ENCODE data around the gene OSBPL6.
A peak's percentile ranks its signal among the peaks of the same experiment; 100 is the strongest.
"Not testable (repeated sequence)": the region's sequence is repeated elsewhere in the genome, so short reads cannot be mapped to it uniquely, and the experiment has no call there.

Gene OSBPL6

GRCh38 chr2:178188466-178188865 is 5.8 kb upstream of the OSBPL6 start:
- DNase-seq, result no peak
- TF ChIP-seq POLR2A (IDR thresholded peaks at IDR 0.05; ENCODE audit: low read length) (no peak), GATA1 (IDR thresholded peaks at IDR 0.05; ENCODE audit: low read depth, low read length) (no peak)

DNA sequence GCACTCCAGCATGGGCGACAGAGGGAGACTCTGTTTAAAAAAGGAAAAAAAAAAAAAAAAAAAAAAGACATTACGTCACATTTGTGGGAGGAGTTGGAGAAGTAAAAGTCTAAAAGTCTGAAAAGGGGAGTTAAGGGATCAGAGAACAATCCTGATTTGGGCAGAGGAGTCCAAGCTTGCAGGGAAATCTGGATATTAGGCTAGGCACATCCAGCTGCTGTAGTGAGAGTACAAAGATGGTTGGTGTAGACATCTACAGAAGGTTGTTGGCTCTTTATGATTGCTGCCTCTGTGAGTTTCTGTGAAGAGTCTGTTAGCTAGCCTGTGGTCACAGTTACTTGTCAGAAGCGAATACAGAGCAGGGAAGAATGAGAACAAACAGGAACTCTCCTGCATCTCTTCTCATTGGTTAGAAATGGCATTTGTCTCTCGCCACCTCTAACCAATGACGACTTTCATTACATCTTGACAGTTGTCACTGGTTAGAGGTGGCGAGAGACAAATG is 3.3 kb upstream of the OSBPL6 start:
- DNase-seq, result peak in 1 of 2 experiments; percentile 23
- TF ChIP-seq POLR2A (IDR thresholded peaks at IDR 0.05; ENCODE audit: low read length) (no peak), GATA1 (IDR thresholded peaks at IDR 0.05; ENCODE audit: low read depth, low read length) (no peak)

DNA sequence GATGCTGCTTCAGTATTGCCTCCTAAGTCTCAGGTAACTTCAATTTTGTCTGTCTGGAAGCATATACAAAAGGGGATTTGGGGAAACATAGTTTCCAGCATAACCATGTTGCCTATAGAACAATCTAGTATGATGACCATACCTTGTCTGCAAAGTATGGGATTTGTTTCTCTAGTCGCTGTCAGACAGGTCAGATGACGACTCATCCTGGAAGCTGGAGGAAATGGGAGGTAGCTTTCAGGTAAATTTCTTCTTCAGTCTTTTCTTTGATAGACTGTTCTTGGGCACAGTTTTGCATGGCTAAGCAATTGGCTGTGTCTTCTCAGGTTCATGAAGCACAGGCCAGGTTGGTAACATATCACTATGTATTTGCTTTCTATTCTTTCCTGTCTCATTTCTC is 2.8 kb upstream of the OSBPL6 start:
- no peak for TF ChIP-seq GATA1 (IDR thresholded peaks at IDR 0.05; ENCODE audit: low read depth, low read length)
- TF ChIP-seq POLR2A (IDR thresholded peaks at IDR 0.05; ENCODE audit: low read length), result no peak

GRCh38 chr2:178193496-178193822 is 853 bp upstream of the OSBPL6 start:
- TF ChIP-seq GATA1 (IDR thresholded peaks at IDR 0.05; ENCODE audit: low read depth, low read length) (no peak), POLR2A (IDR thresholded peaks at IDR 0.05; ENCODE audit: low read length) (no peak)
- DNase-seq, result no peak

More for the DNA sequence above, 2.8 kb upstream of the OSBPL6 start:
- DNase-seq, result no peak

DNA sequence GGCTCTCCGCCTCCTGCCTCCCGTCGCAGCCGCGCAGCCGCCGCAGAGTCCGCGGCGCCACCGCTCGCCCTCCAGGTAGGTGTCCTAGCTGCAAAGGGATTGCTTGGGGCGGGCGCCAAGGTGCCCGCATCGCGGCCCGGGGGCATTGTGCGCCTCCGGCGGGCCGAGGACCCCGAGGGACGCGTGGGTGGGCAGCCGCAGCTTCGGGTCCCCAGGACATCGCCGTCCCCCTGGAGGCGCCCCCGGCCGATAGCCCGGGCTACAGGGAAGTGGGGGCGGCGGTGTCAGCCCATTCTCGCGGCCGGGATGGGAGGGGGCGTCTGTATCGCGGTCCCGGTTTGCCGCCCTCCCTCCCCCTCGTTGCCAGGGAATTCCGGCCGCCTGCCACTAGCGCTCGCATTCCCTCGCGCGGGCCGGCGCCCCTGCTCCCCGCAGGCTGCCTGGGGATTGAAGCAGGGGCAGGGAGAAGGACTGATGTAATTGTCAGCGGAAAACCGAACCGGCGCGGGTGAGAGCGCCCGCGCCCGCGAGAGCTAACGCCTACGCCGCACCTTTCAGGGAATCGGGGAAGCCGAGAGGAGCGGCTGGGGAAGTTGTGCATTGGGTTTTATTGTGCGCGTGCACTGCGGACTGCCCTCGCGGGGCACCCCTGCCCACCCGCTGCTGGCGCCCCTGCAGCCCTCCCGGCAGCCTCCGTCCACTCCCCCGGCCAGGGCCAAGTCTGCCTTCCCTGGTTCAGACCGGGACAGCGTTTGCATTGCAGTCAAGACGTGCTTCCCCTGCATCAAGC is 483 bp downstream of the OSBPL6 start:
- TF ChIP-seq POLR2A (IDR thresholded peaks at IDR 0.05; ENCODE audit: low read length) (peak; percentile 7), GATA1 (IDR thresholded peaks at IDR 0.05; ENCODE audit: low read depth, low read length) (no peak)
- peak; percentile 44 to 63 for DNase-seq

DNA sequence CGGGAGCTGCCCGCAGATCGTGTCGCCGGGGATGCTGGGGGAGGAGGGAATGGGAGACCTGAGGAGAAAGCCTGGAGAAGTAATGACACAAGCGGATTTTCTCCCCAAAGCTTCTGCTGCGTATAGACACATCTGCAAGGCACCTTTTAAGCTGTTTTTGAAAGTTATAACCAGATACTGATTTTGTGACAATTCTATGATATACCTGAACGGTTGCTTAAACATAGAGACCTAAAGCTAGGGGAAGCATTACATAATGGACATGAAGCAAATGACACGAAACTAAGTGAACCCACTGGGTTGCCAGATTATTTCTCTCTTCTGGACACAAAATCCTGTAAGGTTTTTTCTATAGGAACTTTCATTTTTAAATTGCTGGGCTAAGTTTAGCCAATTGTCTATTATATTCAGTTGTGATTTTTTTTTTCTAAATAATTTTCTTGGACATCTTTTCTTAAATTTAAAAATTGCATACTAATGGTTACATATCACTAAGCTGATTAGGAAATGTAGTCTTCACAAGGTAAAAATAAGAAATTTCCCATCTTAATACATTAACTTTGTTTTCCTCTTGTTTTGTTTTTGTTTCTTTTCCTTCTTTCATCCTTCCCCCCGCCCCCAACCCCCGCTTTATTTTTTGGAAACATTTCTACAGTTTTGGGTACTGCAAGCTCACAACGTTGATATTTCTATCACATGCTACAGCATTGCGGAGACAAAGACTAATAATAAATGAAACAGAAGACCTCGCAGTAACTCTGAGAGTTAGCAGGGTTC is 1.3 kb downstream of the OSBPL6 start:
- TF ChIP-seq GATA1 (IDR thresholded peaks at IDR 0.05; ENCODE audit: low read depth, low read length) (no peak), POLR2A (IDR thresholded peaks at IDR 0.05; ENCODE audit: low read length) (no peak)
- DNase-seq, result no peak

GRCh38 chr2:178197791-178198190 is 3.5 kb downstream of the OSBPL6 start:
- DNase-seq, result no peak
- TF ChIP-seq POLR2A (IDR thresholded peaks at IDR 0.05; ENCODE audit: low read length) (no peak), GATA1 (IDR thresholded peaks at IDR 0.05; ENCODE audit: low read depth, low read length) (no peak)

- not testable (repeated sequence) for DNase-seq
Observed at GRCh38 chr2:178198441-178198840, 4.1 kb downstream of the OSBPL6 start.

GRCh38 chr2:178199334-178199733 is 5.0 kb downstream of the OSBPL6 start:
- no peak for TF ChIP-seq POLR2A (IDR thresholded peaks at IDR 0.05; ENCODE audit: low read length)
- no peak for TF ChIP-seq GATA1 (IDR thresholded peaks at IDR 0.05; ENCODE audit: low read depth, low read length)

GRCh38 chr2:178200331-178200730 is 6.0 kb downstream of the OSBPL6 start:
- TF ChIP-seq POLR2A (IDR thresholded peaks at IDR 0.05; ENCODE audit: low read length) (no peak), GATA1 (IDR thresholded peaks at IDR 0.05; ENCODE audit: low read depth, low read length) (no peak)
- no peak for DNase-seq

More at GRCh38 chr2:178199334-178199733, 5.0 kb downstream of the OSBPL6 start:
- DNase-seq, result peak; percentile 5 to 29

DNA sequence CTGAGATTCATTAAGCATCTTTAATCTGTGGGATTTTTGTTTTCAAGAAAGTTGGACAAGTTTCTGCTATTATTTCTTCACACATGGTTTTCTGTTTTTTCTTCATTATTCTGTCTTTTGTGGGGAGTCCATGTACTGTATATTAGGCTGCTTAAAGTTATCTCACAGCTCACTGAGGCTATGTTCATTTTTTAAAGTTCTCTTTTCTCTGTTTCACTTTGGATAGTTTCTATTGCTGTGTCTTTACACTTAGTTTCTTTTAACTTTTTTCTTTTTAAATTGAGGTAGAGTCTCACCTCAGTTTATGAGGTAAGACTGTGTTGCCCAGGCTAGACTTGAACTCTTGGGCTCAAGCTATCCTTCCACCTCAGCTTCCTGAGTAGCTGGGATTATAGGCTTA is 8.6 kb downstream of the OSBPL6 start:
- no peak for TF ChIP-seq POLR2A (IDR thresholded peaks at IDR 0.05; ENCODE audit: low read length)
- TF ChIP-seq GATA1 (IDR thresholded peaks at IDR 0.05; ENCODE audit: low read depth, low read length), result no peak
- no peak for DNase-seq

DNA sequence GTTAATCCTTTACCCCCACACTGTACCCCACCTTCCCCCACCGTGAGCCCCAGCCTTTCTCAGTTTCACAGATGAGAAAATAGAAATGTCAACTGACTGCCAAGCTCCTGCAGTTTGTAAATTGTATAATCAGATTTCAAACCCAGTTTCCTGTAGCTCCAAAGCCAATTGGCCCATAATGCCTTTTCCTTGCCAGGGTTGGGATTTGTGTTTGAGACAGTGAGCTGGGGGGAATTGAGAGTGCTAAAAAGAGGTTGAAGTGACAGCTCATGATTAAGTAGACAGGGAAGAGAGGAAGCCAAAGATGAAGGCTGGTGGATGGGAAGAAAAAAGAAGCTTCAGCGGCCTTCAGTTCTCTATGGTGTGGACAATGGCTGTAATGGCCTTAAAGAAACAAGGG is 10.7 kb downstream of the OSBPL6 start:
- TF ChIP-seq GATA1 (IDR thresholded peaks at IDR 0.05; ENCODE audit: low read depth, low read length) (no peak), POLR2A (IDR thresholded peaks at IDR 0.05; ENCODE audit: low read length) (no peak)
- DNase-seq, result no peak

DNA sequence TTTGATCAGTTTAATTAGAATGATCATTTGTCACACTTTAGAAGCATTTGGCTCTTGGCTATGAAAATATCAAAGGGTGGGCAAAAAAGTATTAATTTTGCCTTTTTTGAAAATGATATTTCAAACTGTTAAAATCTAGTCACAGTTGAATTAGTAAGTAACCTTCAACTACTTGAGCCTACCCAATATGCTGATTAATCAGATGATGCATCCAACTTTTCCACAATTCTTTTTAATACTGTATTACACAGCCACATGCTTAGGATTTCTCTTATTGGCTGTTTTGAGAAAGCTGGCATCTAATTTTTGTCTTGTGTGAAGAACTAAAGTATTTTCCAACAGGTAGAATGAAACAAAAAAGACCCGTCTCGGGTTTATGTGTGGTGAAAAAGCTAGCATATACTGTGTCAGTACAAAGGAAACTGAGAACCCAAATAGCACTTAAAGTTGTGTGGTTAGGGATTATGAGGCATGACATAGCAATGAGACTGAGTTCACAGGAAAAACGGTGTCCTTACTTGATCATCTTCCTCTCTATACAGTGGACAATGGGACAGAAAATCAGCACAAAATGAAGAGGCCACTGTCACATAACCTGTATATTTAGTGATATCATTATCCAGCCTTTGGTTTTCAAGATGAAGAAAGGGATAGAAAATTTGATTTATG is 11.7 kb downstream of the OSBPL6 start:
- TF ChIP-seq GATA1 (IDR thresholded peaks at IDR 0.05; ENCODE audit: low read depth, low read length) (no peak), POLR2A (IDR thresholded peaks at IDR 0.05; ENCODE audit: low read length) (no peak)
- no peak for DNase-seq

DNA sequence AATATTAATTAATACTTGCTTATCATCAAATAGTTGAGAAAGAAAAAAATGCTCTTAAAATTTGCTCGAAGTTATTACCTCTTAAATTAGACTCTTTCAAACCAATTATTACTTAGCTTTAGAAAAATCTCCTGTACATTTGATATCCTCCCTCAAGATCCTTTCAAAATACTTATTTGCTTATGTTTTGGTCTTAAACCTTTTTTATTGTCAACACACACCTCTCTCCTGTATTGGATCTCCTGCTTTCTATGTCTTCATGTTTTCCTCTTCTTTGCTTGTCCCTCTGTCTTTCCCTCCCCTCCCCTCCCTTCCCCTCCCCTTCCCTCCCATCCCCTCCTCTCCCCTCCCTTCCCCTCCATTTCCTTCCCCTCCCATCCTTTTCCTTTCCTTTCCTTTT is 14.0 kb downstream of the OSBPL6 start:
- no peak for DNase-seq
- no peak for TF ChIP-seq POLR2A (IDR thresholded peaks at IDR 0.05; ENCODE audit: low read length)
- no peak for TF ChIP-seq GATA1 (IDR thresholded peaks at IDR 0.05; ENCODE audit: low read depth, low read length)
